ENCODE data around the gene PROZ. TPM values are rescaled to one million over a fixed set of nuclear protein-coding genes. Genes with fewer than 3 reads are reported as not detected.
A peak's percentile ranks its signal among the peaks of the same experiment; 100 is the strongest.

Gene PROZ
- total and polyA plus RNA-seq, 9 of the 15 experiments (the other 6 are each of a cell fraction or from before 2014, with no cell fraction given): not detected

GRCh38 chr13:113208421-113209335, 50.2 kb downstream of the PROZ start, which contains the start of gene PCID2 (continued):
- TF ChIP-seq DNMT1 (IDR thresholded peaks at IDR 0.05) (no peak), SIN3B (IDR thresholded peaks at IDR 0.05; ENCODE audit: low read depth) (peak; percentile 89), LCOR (CRISPR knock-in tag; IDR thresholded peaks at IDR 0.05) (0 out of 2 replicates have a peak, but pooled peaks have one; percentile 12), ZNF398 (CRISPR knock-in tag; IDR thresholded peaks at IDR 0.05) (no peak), ZC3H11A (IDR thresholded peaks at IDR 0.05; ENCODE audit: low read depth, low read length) (peak; percentile 88), ZBTB12 (CRISPR knock-in tag; IDR thresholded peaks at IDR 0.05) (peak; percentile 93), CBX5 (IDR thresholded peaks at IDR 0.05; ENCODE audit: borderline replicate concordance, low read depth) (no peak; the same call in 1 of the 2 replicates), ZNF347 (CRISPR knock-in tag; IDR thresholded peaks at IDR 0.05; ENCODE audit: low read depth) (no peak), MAFG (tag; conservative IDR thresholded peaks at IDR 0.05) (no peak), PHF8 (IDR thresholded peaks at IDR 0.05; ENCODE audit: borderline replicate concordance, low read length) (peak; percentile 68; the same call in 1 of the 2 replicates), NFATC3 (IDR thresholded peaks at IDR 0.05) (no peak), ZKSCAN3 (CRISPR knock-in tag; IDR thresholded peaks at IDR 0.05) (no peak), ZNF75A (CRISPR knock-in tag; IDR thresholded peaks at IDR 0.05) (no peak), BMI1 (IDR thresholded peaks at IDR 0.05; ENCODE audit: low read length) (no peak), RBFOX2 (IDR thresholded peaks at IDR 0.05; ENCODE audit: low read depth, low read length) (peak; percentile 97), ZNF407 (IDR thresholded peaks at IDR 0.05; ENCODE audit: low read depth) (no peak), CBX1 (IDR thresholded peaks at IDR 0.05; ENCODE audit: low read depth) (peak; percentile 17; the same call in 1 of the 2 replicates), TAF7 (tag; IDR thresholded peaks at IDR 0.05) (0 out of 2 replicates have a peak, but pooled peaks have one; percentile 21)

All from K562 (cell line).